ENCODE data around the gene DMRTC1B.
"Not testable (repeated sequence)": the region's sequence is repeated elsewhere in the genome, so short reads cannot be mapped to it uniquely, and the experiment has no call there.

- TF ChIP-seq CTCF, POLR2AphosphoS5, POLR2A (IDR thresholded peaks at IDR 0.05): not testable (repeated sequence)
These were observed 11.5 kb downstream of the DMRTC1B start for GRCh38 chrX:72788142-72788541.
